Neural cell (in vitro differentiated cells): ENCODE results near the gene ZNF687. TPM values are rescaled to one million over a fixed set of nuclear protein-coding genes. Genes with fewer than 3 reads are reported as not detected.
"Not testable (repeated sequence)": the region's sequence is repeated elsewhere in the genome, so short reads cannot be mapped to it uniquely, and the experiment has no call there.

Experiments
- H2AFZ ChIP-seq: fragments of 200-600, 300-800 bp; sonication (generic), shearing (Covaris generic); 2 replicates; pipeline ENCODE4 v1.6.0; 2014; ENCODE audit warnings: low read depth, mild to moderate bottlenecking, antibody characterized with exemption, low read length, moderate library complexity
- H3F3A ChIP-seq: fragments of 200-600 bp; shearing (Covaris generic); 2 replicates; pipeline ENCODE4 v1.6.1; 2016; ENCODE audit warnings: mild to moderate bottlenecking, moderate library complexity, mixed read lengths, antibody characterized with exemption, low read length; ENCODE audit not compliant: insufficient read depth, poor library complexity, severe bottlenecking
- H3K27ac ChIP-seq: fragments of 200-600, 300-800 bp; sonication (generic), shearing (Covaris generic); 2 replicates; pipeline ENCODE4 v1.5.1; 2014; ENCODE audit warnings: mild to moderate bottlenecking, low read length, moderate library complexity
- H3K27me3 ChIP-seq: fragments of 300-800, 200-600 bp; sonication (generic), shearing (Covaris generic); 2 replicates; pipeline ENCODE4 v1.6.0; 2014; ENCODE audit warnings: mild to moderate bottlenecking, low read depth, low read length, moderate library complexity; ENCODE audit not compliant: insufficient read depth
- H3K36me3 ChIP-seq: fragments of 300-800, 200-600 bp; sonication (generic), shearing (Covaris generic); 2 replicates; pipeline ENCODE4 v1.5.1; 2014; ENCODE audit warnings: mild to moderate bottlenecking, antibody characterized with exemption, low read length, moderate library complexity; ENCODE audit not compliant: insufficient read depth
- H3K4me2 ChIP-seq: fragments of 300-800, 200-600 bp; sonication (generic), shearing (Covaris generic); 2 replicates; pipeline ENCODE4 v1.6.0; 2014; ENCODE audit warnings: mild to moderate bottlenecking, low read length
- H3K4me3 ChIP-seq: fragments of 300-800, 200-600 bp; sonication (generic), shearing (Covaris generic); 2 replicates; pipeline ENCODE4 v1.5.1; 2014; ENCODE audit warnings: mild to moderate bottlenecking, low read length, moderate library complexity
- H3K79me2 ChIP-seq: fragments of 200-600 bp; shearing (Covaris generic); replicated peaks from 2 replicates; pipeline ENCODE4 v1.6.0; 2014; ENCODE audit warnings: mild to moderate bottlenecking, low read length, moderate library complexity; ENCODE audit not compliant: insufficient read depth
- H3K9ac ChIP-seq: fragments of 300-800, 200-600 bp; sonication (generic), shearing (Covaris generic); 2 replicates; pipeline ENCODE4 v1.6.1; 2016; ENCODE audit warnings: mild to moderate bottlenecking, low read length, mixed read lengths
- H3K9me2 ChIP-seq: fragments of 200-600 bp; shearing (Covaris generic); 2 replicates; pipeline ENCODE4 v1.6.1; 2016; ENCODE audit warnings: mild to moderate bottlenecking, low read length, mixed read lengths; ENCODE audit not compliant: insufficient read depth
- H3K9me3 ChIP-seq: fragments of 200-600, 300-800 bp; sonication (generic), shearing (Covaris generic); 2 replicates; pipeline ENCODE4 v1.6.1; 2016; ENCODE audit warnings: mild to moderate bottlenecking, mixed run types, low read length, moderate library complexity, mixed read lengths
- H4K20me1 ChIP-seq: fragments of 200-600 bp; shearing (Covaris generic); 2 replicates; pipeline ENCODE4 v1.6.1; 2016; ENCODE audit warnings: mild to moderate bottlenecking, mixed run types; ENCODE audit not compliant: insufficient read depth
- EP300 ChIP-seq: fragments of 450-650 bp; conservative IDR thresholded peaks from 2 replicates; pipeline ENCODE4 v1.6.1; 2014; ENCODE audit warnings: antibody characterized with exemption, mild to moderate bottlenecking, moderate library complexity; ENCODE audit not compliant: poor library complexity, severe bottlenecking
- EZH2 ChIP-seq: fragments of 200-600, 300-800 bp; shearing (Covaris generic), sonication (generic); IDR thresholded peaks from 2 replicates; pipeline ENCODE4 v1.6.1; 2014; ENCODE audit warnings: antibody characterized with exemption, low read length, borderline replicate concordance, mild to moderate bottlenecking; ENCODE audit not compliant: insufficient read depth, poor library complexity, severe bottlenecking
- MXI1 ChIP-seq: fragments of 450-650 bp; conservative IDR thresholded peaks from 2 replicates; pipeline ENCODE4 v1.6.1; 2014; ENCODE audit warnings: antibody characterized with exemption, mild to moderate bottlenecking; ENCODE audit not compliant: poor library complexity, severe bottlenecking
- POLR2AphosphoS5 ChIP-seq: IDR thresholded peaks from 2 replicates; pipeline ENCODE4 v1.6.1; 2012
- RAD21 ChIP-seq: fragments of 450-650 bp; conservative IDR thresholded peaks from 2 replicates; pipeline ENCODE4 v1.6.1; 2014; ENCODE audit warnings: antibody characterized with exemption, mild to moderate bottlenecking, moderate library complexity
- SMC3 ChIP-seq: fragments of 450-650 bp; conservative IDR thresholded peaks from 2 replicates; pipeline ENCODE4 v1.6.1; 2014; ENCODE audit warnings: antibody characterized with exemption, mild to moderate bottlenecking, moderate library complexity; ENCODE audit not compliant: poor library complexity
- TAF1 ChIP-seq: IDR thresholded peaks from 2 replicates; pipeline ENCODE4 v1.6.1; 2012; ENCODE audit warnings: low read depth
- polyA plus RNA-seq: library from polyadenylated mRNA; depleted of rRNA; stranded (reverse); fragments of >200 nt; gene quantifications from 2 replicates; pipeline ENCODE4 v1.2.3, GENCODE V29; 2014
- TF ChIP-seq, protein P1 (sequence below): IDR thresholded peaks from 2 replicates; pipeline ENCODE4 v1.6.1; 2012; ENCODE audit warnings: borderline replicate concordance
- TF ChIP-seq, protein P2 (sequence below): fragments of 450-650 bp; IDR thresholded peaks from 2 replicates; pipeline ENCODE4 v1.5.1; 2014; ENCODE audit warnings: antibody characterized with exemption, mild to moderate bottlenecking, moderate library complexity; ENCODE audit not compliant: poor library complexity, severe bottlenecking

ZNF687 gene
- polyA plus RNA-seq, 1 donor from 2014 or later, result 6.9 TPM

DNA sequence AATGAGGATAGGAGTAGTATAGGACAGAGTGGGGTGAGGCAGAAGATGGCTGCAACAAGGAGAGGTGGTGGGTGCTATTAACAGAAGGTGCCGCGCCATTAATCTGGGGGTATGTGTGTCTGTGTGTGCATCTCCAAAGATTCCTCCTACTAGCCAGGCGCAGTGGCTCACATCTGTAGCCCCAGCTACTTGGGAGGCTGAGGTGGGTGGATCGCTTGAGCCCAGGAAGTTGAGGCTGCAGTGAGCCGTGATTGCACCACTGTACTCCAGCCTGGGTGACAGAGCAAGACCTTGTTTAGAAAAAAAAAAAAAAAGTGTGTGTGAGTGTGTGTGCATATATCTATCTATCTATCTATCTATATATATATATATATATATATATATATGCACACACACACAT is 6.8 kb upstream of the ZNF687 start:
- H3K9me3 ChIP-seq, H3K36me3 ChIP-seq, H3K27me3 ChIP-seq, H3K9ac ChIP-seq, H3K27ac ChIP-seq, H2AFZ ChIP-seq, H3K4me3 ChIP-seq, H4K20me1 ChIP-seq, H3K9me2 ChIP-seq, H3F3A ChIP-seq, H3K4me2 ChIP-seq, H3K79me2 ChIP-seq: not testable (repeated sequence)

DNA sequence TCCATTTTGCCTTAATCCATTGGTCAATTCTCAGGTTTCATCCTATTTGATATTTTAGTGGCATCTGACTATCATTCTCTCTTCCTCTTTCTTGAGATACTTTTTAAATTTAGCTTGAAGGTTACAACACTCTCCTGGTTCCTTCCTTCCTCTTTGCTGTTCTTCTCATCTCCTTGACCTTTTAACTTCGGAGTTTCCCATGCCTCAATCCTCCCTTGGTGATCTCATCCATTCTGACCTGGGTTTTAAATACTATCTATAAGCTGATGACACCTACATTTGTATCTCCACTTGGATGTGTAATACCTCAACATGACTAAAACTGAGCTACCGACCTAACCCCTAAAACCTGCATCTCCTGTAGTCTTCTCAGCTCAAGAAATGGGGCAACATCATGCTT is 4.8 kb upstream of the ZNF687 start:
- no peak overlapping the region for H2AFZ ChIP-seq
- no peak overlapping the region for H3K4me3 ChIP-seq
- H3K79me2 ChIP-seq, result no peaks in the 10 kb centered on the region
- no peak overlapping the region for H3K27ac ChIP-seq
- no peak overlapping the region for H3K9ac ChIP-seq
- no peaks in the 10 kb centered on the region for H3F3A ChIP-seq
- TF ChIP-seq EP300 (no peak), SMC3 (no peak), TAF1 (no peak), MXI1 (no peak), POLR2AphosphoS5 (no peak), EZH2 (no peak), RAD21 (no peak)
- TF ChIP-seq, protein P1, sequence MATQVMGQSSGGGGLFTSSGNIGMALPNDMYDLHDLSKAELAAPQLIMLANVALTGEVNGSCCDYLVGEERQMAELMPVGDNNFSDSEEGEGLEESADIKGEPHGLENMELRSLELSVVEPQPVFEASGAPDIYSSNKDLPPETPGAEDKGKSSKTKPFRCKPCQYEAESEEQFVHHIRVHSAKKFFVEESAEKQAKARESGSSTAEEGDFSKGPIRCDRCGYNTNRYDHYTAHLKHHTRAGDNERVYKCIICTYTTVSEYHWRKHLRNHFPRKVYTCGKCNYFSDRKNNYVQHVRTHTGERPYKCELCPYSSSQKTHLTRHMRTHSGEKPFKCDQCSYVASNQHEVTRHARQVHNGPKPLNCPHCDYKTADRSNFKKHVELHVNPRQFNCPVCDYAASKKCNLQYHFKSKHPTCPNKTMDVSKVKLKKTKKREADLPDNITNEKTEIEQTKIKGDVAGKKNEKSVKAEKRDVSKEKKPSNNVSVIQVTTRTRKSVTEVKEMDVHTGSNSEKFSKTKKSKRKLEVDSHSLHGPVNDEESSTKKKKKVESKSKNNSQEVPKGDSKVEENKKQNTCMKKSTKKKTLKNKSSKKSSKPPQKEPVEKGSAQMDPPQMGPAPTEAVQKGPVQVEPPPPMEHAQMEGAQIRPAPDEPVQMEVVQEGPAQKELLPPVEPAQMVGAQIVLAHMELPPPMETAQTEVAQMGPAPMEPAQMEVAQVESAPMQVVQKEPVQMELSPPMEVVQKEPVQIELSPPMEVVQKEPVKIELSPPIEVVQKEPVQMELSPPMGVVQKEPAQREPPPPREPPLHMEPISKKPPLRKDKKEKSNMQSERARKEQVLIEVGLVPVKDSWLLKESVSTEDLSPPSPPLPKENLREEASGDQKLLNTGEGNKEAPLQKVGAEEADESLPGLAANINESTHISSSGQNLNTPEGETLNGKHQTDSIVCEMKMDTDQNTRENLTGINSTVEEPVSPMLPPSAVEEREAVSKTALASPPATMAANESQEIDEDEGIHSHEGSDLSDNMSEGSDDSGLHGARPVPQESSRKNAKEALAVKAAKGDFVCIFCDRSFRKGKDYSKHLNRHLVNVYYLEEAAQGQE, result no peak
- TF ChIP-seq, protein P2, sequence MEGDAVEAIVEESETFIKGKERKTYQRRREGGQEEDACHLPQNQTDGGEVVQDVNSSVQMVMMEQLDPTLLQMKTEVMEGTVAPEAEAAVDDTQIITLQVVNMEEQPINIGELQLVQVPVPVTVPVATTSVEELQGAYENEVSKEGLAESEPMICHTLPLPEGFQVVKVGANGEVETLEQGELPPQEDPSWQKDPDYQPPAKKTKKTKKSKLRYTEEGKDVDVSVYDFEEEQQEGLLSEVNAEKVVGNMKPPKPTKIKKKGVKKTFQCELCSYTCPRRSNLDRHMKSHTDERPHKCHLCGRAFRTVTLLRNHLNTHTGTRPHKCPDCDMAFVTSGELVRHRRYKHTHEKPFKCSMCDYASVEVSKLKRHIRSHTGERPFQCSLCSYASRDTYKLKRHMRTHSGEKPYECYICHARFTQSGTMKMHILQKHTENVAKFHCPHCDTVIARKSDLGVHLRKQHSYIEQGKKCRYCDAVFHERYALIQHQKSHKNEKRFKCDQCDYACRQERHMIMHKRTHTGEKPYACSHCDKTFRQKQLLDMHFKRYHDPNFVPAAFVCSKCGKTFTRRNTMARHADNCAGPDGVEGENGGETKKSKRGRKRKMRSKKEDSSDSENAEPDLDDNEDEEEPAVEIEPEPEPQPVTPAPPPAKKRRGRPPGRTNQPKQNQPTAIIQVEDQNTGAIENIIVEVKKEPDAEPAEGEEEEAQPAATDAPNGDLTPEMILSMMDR, result no peak
- no peaks in the 10 kb centered on the region for H3K36me3 ChIP-seq
- no peak overlapping the region for H3K4me2 ChIP-seq
- no peaks in the 10 kb centered on the region for H3K9me2 ChIP-seq
- no peaks in the 10 kb centered on the region for H3K9me3 ChIP-seq
- no peaks in the 10 kb centered on the region for H3K27me3 ChIP-seq
- no peaks in the 10 kb centered on the region for H4K20me1 ChIP-seq
